Stimulated activated CD4-positive, alpha-beta T cell treated with anti-CD3 and anti-CD28 coated beads, Interleukin-2, amount 100 ng/mL, for 24 hours (primary cell): ENCODE results near the gene CEP68.

Experiments used
- DNase-seq, 2 donors: peaks; one replicate each; pipeline ENCODE4 v3.0.0-alpha.2; 2020

CEP68 gene

DNA sequence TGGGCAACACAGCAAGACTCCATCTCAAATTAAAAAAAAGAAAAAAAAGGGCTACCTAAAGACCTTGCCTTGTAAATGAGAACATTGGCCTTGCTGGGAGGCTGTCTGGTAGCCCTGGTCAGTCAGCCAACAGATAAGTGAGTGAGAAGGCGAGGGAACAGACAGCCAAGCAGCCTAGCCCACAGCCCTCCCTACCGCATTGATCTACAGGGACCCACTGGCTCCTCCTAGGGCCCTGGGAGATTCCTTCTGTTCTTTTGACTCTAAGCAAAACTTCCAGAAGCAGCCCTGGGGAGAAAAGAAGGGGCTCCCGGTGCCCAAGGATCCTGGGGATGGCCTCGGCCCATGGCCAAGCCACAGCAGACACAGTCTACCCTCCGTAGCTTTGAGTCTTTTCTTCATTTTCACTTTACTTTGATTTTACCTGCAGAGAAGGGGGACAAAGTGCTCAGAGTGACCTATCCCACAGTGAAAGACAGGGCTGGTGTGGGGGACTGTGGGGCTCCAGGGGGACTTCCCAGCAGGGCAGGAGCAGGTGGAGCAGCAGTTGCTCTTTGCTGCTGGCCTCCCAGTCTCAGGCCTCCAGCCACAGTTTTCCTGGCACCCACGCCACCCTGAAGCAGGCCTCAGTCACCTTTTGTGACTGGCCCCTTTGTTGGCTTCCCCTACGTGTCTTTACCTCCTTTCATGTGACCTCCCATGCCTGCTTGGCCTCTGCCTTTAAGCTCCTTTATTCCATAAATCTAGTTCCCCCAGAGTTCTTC is 5.1 kb downstream of the CEP68 start:
- DNase-seq = no peak

GRCh38 chr2:65061910-65062339 is 5.7 kb downstream of the CEP68 start:
- DNase-seq = no peak

DNA sequence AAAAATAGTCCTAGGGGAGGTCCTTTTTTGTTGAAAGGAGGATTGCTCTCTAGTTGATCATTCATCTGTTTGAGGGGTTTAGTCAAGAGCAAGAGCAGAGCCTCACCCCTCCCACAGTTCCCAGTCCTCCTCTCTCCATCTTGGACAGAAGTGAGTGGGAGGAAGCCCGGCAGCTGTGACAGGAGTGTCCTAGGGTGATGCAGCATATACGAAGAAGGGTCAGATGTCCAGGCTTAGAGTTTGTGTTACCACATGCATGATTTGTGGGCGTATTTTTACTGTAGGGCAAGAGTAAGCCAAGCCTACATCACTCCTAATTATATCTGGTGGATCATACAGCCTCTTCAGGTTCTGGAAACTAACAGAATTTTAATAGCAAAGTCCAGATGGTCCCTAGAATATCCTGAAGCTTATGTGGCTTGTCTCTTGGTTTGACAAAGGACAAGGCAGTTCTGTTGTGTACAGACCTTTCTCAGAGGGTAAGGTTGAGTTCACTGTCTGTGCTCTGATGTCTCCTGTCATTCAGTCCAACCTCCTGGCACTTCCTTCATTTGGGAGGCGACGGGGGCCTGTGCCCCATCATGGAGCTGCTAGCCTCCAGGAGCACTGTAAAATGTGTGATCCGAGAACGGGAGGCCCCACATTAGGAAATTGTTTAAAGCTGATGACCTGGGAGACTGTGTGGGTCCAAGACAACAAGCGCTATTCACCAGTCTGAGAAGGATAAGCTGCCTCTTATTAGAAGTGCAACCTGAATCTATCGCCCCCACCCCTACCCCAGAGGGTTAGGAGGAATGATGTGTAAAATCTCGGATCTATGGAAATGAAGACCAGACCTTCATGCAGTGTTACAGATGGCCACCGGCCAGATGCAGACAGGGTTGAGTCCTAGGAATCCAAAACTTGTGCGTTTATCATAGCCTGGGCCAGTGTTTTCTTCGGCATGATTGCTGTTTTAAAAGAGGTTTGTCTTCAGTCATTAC is 6.9 kb downstream of the CEP68 start:
- DNase-seq = no peak

DNA sequence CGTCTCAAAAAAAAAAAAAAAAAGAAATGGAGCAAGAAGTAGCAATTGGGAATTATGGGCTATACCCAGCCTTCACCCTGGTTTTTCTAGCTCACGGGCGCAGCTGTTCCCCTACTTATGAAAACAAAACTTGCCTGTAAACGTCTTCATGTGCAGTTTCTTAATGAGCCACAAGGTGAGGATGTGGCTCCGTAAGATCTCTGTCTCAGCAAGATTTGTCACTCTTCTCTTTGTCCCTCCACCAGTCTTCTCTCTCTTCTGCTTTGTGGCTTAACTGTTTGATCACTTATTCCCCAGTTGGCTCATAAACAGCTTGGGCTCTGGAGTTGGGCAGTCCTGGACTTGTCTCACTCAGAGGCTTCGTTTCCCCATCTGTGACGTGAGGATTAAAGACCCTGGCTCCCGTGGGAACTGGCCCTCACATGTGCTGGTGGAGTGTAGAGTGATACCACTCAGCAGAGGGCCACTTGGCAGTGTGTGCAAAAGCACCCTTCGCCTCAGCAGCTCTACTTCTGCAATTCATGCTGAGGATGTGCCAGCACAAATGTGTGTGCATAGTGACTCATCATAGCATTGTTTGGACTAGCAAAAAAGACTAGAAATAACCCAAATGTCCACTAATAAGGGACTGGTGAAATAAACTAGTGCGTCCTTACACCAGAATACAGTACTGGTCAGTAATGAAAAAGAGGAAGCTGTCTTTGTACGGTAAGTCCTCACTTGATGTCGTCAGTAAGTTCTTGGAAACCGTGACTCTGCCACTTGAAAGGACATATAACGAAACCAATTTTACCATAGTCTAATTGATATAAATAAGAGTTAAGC is 8.7 kb downstream of the CEP68 start:
- DNase-seq = peak in 1 of 2 donors; percentile 49

- no peak for DNase-seq
These were observed 11.8 kb downstream of the CEP68 start for GRCh38 chr2:65067806-65068553.

DNA sequence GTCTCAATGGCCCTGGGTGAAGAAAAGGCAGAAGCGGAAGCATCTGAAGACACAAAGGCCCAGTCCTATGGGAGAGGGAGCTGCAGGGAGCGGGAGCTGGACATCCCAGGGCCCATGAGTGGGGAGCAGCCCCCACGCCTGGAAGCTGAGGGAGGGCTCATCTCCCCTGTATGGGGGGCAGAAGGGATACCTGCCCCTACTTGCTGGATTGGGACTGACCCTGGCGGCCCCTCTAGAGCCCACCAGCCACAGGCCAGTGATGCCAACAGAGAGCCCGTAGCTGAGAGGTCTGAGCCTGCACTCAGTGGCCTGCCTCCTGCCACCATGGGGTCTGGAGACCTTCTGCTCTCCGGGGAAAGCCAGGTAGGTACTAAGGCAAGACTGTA is 13.2 kb downstream of the CEP68 start:
- DNase-seq = no peak

GRCh38 chr2:65070172-65070830 is 14.1 kb downstream of the CEP68 start:
- no peak for DNase-seq

DNA sequence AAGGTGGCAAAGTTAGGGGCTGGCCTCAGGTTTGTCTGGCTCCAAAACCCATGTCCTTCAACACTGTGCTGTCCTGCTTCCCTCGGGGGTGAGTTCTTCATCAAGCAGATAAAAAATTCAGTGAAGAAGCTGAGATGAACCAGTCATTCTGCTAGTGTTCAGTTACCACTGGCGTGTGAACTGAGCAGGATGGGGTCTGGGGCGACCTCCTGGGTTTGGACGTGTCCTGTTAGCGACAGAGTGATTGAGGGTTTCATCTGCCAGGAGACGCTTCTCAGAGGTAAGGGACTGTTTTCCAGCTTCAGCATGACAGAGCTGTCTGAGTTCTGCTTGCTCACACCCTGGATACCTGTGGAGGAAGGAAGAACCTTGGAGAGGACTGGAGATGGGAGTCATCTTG is 14.6 kb downstream of the CEP68 start:
- no peak for DNase-seq

- DNase-seq = no peak
These were observed 15.4 kb downstream of the CEP68 start for GRCh38 chr2:65071499-65072180.

- no peak for DNase-seq
These were observed 16.2 kb downstream of the CEP68 start for GRCh38 chr2:65072181-65072970.

- no peak for DNase-seq
These were observed 17.8 kb downstream of the CEP68 start for GRCh38 chr2:65073879-65074565.

DNA sequence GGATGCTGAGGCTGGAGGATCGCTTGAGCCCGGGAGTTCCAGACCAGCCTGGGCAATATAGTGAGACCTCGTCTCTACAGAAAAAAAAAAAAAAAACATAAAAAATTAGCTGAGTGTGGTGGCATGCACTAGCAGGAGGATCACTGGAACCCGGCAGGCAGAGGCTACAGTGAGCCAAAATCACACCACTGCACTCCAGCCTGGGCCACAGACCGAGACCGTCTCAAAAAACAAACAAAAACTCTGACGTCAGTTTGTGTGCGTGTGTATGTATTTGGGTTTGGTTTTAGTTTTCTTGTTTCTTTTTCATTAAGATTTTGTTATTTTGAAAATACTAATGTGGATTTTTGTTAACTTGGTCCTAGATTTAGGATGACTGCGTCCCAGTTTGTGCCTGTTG is 19.0 kb downstream of the CEP68 start:
- no peak for DNase-seq

GRCh38 chr2:65075605-65076344 is 19.6 kb downstream of the CEP68 start:
- DNase-seq = no peak

DNA sequence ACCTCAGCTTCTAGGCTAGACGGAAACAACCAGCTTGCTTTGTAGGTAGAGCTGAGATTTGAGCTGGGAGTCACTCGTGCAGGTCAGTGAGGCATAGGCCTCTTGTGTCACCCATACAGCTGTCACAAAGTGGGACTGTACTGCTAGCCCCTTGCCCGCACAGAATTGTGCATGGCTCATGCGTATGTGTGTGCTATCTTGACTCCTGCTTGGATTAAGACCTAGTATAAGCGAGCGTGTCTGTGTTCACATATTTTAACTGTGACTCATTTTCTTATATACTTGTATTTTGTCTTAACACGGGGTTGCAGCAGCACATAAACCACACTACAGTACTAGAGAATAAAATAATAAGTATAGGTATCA is 20.1 kb downstream of the CEP68 start:
- DNase-seq = no peak

- no peak for DNase-seq
These were observed 21.7 kb downstream of the CEP68 start for GRCh38 chr2:65077898-65078297.

DNA sequence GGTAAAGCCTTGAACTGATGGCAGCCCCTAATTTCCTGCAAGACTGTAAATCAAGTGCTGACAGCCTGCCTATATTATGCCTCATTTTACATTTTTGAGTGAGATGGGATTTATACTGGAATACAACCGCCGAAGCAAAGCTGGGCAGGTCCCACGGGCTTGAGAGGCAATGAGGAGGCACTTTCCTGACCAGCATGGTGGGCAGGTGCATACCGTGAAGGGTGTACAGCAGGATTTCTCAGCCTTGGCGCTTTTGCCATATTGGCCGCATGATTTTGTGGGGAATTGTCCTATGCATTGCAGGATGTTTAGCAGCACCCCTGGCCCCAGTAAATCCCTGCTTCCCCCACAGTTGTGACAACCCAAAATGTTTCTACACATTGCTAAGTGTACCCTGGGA is 22.8 kb downstream of the CEP68 start:
- no peak for DNase-seq

- DNase-seq = no peak
These were observed 25.0 kb downstream of the CEP68 start for GRCh38 chr2:65081232-65081685.

GRCh38 chr2:65085148-65085547 is 28.9 kb downstream of the CEP68 start:
- DNase-seq = no peak

- DNase-seq = no peak
These were observed 36.6 kb downstream of the CEP68 start for GRCh38 chr2:65092791-65093190.
